Measurements from ENCODE around the gene HAPLN1. TPM values are rescaled to one million over a fixed set of nuclear protein-coding genes. Genes with fewer than 3 reads are reported as not detected.

Gene HAPLN1
- total RNA-seq, 1 experiment from 2014 or later, result 7.8 TPM

GRCh38 chr5:83708170-83708569, 12.5 kb downstream of the HAPLN1 start:
- Histone ChIP-seq H3K36me3 (ENCODE audit: low read depth, low read length) (no peaks in the 10 kb centered on the region; the same call in 1 of the 2 replicates), H3F3A (ENCODE audit: low read length, unreplicated experiment) (no peaks in the 10 kb centered on the region), H3K27me3 (ENCODE audit: low read length) (no peaks in the 10 kb centered on the region), H3K4me3 (ENCODE audit: low read length) (no peak overlapping the region), H3K27ac (ENCODE audit: low read length) (no peak overlapping the region), H3K9me3 (ENCODE audit: low read length) (no peaks in the 10 kb centered on the region), H2AFZ (ENCODE audit: low read length) (no peak overlapping the region), H3K4me1 (ENCODE audit: insufficient read depth, low read length) (no peaks in the 10 kb centered on the region), H3K9me2 (replicated peaks; ENCODE audit: low read length) (no peaks in the 10 kb centered on the region), H3K79me2 (ENCODE audit: low read length) (no peaks in the 10 kb centered on the region), H3K9ac (ENCODE audit: low read length) (no peak overlapping the region), H4K20me1 (ENCODE audit: low read length) (no peaks in the 10 kb centered on the region), H3K4me2 (ENCODE audit: low read length) (no peak overlapping the region)
- DNase-seq (no peak), ATAC-seq (no peak)
- CTCF ChIA-PET, result interaction anchor here (0.6 kb wide), 1 partner anchor 1321 kb away, joined by 3 read pairs; no protein-coding TSS in a partner anchor
- TF ChIP-seq EZH2 (IDR thresholded peaks at IDR 0.05; ENCODE audit: low read length, unreplicated experiment), result no peak
- TF ChIP-seq, protein P1, sequence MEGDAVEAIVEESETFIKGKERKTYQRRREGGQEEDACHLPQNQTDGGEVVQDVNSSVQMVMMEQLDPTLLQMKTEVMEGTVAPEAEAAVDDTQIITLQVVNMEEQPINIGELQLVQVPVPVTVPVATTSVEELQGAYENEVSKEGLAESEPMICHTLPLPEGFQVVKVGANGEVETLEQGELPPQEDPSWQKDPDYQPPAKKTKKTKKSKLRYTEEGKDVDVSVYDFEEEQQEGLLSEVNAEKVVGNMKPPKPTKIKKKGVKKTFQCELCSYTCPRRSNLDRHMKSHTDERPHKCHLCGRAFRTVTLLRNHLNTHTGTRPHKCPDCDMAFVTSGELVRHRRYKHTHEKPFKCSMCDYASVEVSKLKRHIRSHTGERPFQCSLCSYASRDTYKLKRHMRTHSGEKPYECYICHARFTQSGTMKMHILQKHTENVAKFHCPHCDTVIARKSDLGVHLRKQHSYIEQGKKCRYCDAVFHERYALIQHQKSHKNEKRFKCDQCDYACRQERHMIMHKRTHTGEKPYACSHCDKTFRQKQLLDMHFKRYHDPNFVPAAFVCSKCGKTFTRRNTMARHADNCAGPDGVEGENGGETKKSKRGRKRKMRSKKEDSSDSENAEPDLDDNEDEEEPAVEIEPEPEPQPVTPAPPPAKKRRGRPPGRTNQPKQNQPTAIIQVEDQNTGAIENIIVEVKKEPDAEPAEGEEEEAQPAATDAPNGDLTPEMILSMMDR (conservative IDR thresholded peaks at IDR 0.05; ENCODE audit: low read depth, low read length), result no peak
- no peak for TF ChIP-seq EZH2phosphoT487 (IDR thresholded peaks at IDR 0.05; ENCODE audit: borderline replicate concordance, low read length)
- POLR2A ChIA-PET (ENCODE audit: unreplicated experiment), result no interaction called here
- intact Hi-C loops (cut with micrococcal nuclease), result no loop called here
- BruUV-seq (replicated peaks), result no TSS peak

DNA sequence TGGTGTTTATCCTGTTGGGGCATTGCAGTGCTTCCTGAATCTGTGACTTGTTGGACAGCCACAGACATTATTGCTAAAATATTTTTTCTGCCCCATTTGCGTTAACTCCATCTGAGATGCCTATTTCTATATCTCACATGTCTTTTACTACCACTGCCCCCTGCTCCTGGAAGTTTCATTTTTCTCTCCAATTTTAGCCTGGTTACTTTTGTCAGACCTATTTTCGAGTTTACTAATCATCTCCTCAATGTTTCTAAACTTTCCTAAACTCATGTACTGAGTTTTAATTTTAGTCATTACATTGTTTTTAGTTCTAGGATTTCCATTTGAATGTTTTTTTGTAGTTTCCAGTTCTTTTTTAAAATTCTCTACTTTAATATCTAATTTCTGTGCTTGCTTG, 17.6 kb downstream of the HAPLN1 start:
- no peak overlapping the region for H3K27ac ChIP-seq (ENCODE audit: low read length)
- BruUV-seq (replicated peaks), result no TSS peak
- H3K4me2 ChIP-seq (ENCODE audit: low read length), result no peak overlapping the region
- H3K36me3 ChIP-seq (ENCODE audit: low read depth, low read length), result no peaks in the 10 kb centered on the region
- H2AFZ ChIP-seq (ENCODE audit: low read length), result no peak overlapping the region
- ChIA-PET CTCF (no interaction called here), POLR2A (ENCODE audit: unreplicated experiment) (no interaction called here)
- no peak overlapping the region for H3K9ac ChIP-seq (ENCODE audit: low read length)
- H4K20me1 ChIP-seq (ENCODE audit: low read length), result no peaks in the 10 kb centered on the region
- intact Hi-C loops (cut with micrococcal nuclease), result no loop called here
- no peaks in the 10 kb centered on the region for H3K9me2 ChIP-seq (replicated peaks; ENCODE audit: low read length)
- no peaks in the 10 kb centered on the region for H3K9me3 ChIP-seq (ENCODE audit: low read length)
- peaks cover 15% of the 10 kb centered on the region for H3K4me1 ChIP-seq (ENCODE audit: insufficient read depth, low read length)
- no peaks in the 10 kb centered on the region for H3K79me2 ChIP-seq (ENCODE audit: low read length)
- DNase-seq (no peak), ATAC-seq (no peak)
- H3K4me3 ChIP-seq (ENCODE audit: low read length), result no peak overlapping the region
- no peaks in the 10 kb centered on the region for H3K27me3 ChIP-seq (ENCODE audit: low read length)
- H3F3A ChIP-seq (ENCODE audit: low read length, unreplicated experiment), result no peaks in the 10 kb centered on the region
- TF ChIP-seq, protein P1 (conservative IDR thresholded peaks at IDR 0.05; ENCODE audit: low read depth, low read length), result no peak
- TF ChIP-seq EZH2phosphoT487 (IDR thresholded peaks at IDR 0.05; ENCODE audit: borderline replicate concordance, low read length) (no peak), EZH2 (IDR thresholded peaks at IDR 0.05; ENCODE audit: low read length, unreplicated experiment) (no peak)

DNA sequence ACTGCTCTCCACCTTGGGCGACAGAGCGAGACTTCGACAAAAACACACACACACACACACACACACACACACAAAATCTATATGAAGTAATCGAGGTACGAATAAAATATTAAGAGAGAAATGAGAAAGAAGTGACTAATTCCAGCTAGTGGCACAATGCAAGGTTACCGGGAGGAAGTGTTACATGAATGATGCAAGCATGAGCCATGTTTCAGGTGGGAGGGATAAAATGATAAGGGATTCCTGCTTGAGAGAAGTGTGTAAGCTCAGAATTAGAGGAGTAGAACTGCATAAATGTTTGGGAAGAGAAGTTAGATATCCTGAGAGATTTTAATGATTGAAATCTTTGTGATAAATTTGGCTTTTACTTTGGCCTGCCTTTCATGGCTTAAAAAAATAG, 18.8 kb downstream of the HAPLN1 start:
- POLR2A ChIA-PET (ENCODE audit: unreplicated experiment), result interaction anchor here (0.7 kb wide), 1 partner anchor 187 kb away, joined by 4 read pairs; no protein-coding TSS in a partner anchor

More for the DNA sequence above, 18.8 kb downstream of the HAPLN1 start:
- no TSS peak for BruUV-seq (replicated peaks)
- peak; percentile 73 for DNase-seq
- no peaks in the 10 kb centered on the region for H4K20me1 ChIP-seq (ENCODE audit: low read length)
- peak overlapping the region; percentile 75 for H3K4me2 ChIP-seq (ENCODE audit: low read length)
- no peaks in the 10 kb centered on the region for H3K9me3 ChIP-seq (ENCODE audit: low read length)
- peak; percentile 67 for ATAC-seq
- intact Hi-C loops (cut with micrococcal nuclease), result no loop called here
- H3K36me3 ChIP-seq (ENCODE audit: low read depth, low read length), result no peaks in the 10 kb centered on the region
- H3K27me3 ChIP-seq (ENCODE audit: low read length), result no peaks in the 10 kb centered on the region
- H2AFZ ChIP-seq (ENCODE audit: low read length), result peak overlapping the region; percentile 61; the same call in 1 of the 2 replicates
- no peaks in the 10 kb centered on the region for H3K9me2 ChIP-seq (replicated peaks; ENCODE audit: low read length)
- TF ChIP-seq EZH2phosphoT487 (IDR thresholded peaks at IDR 0.05; ENCODE audit: borderline replicate concordance, low read length), result no peak
- TF ChIP-seq, protein P1 (conservative IDR thresholded peaks at IDR 0.05; ENCODE audit: low read depth, low read length), result no peak
- TF ChIP-seq EZH2 (IDR thresholded peaks at IDR 0.05; ENCODE audit: low read length, unreplicated experiment), result no peak
- peaks cover 15% of the 10 kb centered on the region for H3K4me1 ChIP-seq (ENCODE audit: insufficient read depth, low read length)
- CTCF ChIA-PET, result no interaction called here
- peak overlapping the region; percentile 4; the same call in 1 of the 2 replicates for H3K27ac ChIP-seq (ENCODE audit: low read length)
- H3K79me2 ChIP-seq (ENCODE audit: low read length), result no peaks in the 10 kb centered on the region
- peak overlapping the region; percentile 53; the same call in 1 of the 2 replicates for H3K4me3 ChIP-seq (ENCODE audit: low read length)
- no peaks in the 10 kb centered on the region for H3F3A ChIP-seq (ENCODE audit: low read length, unreplicated experiment)
- H3K9ac ChIP-seq (ENCODE audit: low read length), result no peak overlapping the region

All from PC-3 (cell line).